Prostate gland (tissue), 2 donors: ENCODE results near the gene CHURC1.

Experiments used
- CTCF ChIP-seq, 4 experiments: fragments of 200-600 bp in 2 of 4; fragments of 450-650 bp in 2 of 4; sonication (generic) in 2 of 4; IDR thresholded peaks; 1 replicate in 3 of 4; 2 replicates in 1 of 4; pipeline ENCODE4 v1.5.1; 2016 to 2019; ENCODE audit warnings: antibody characterized with exemption in 4 of 4, mild to moderate bottlenecking in 2 of 4, moderate library complexity in 2 of 4
- POLR2A ChIP-seq: fragments of 450-650 bp; IDR thresholded peaks from one replicate; pipeline ENCODE4 v1.6.1; 2016; ENCODE audit warnings: antibody characterized with exemption, mild to moderate bottlenecking
- POLR2AphosphoS5 ChIP-seq: sonication (generic); formaldehyde crosslinking; IDR thresholded peaks from one replicate; pipeline ENCODE4 v1.6.1; 2017; ENCODE audit warnings: antibody characterized with exemption

GRCh38 chr14:64948612-64949210 lies 34.5 kb downstream of the CHURC1 start:
- TF ChIP-seq POLR2AphosphoS5 = no peak
- no peak for TF ChIP-seq CTCF (IDR thresholded peaks at IDR 0.05)
- no peak for TF ChIP-seq POLR2A
